ENCODE results near the gene MAPRE3. TPM values are rescaled to one million over a fixed set of nuclear protein-coding genes. Genes with fewer than 3 reads are reported as not detected.

MAPRE3 gene
- total and polyA plus RNA-seq, 9 of the 15 experiments (the other 6 are each of a cell fraction or from before 2014, with no cell fraction given), result 0.70 to 43.2 (median 12.6) TPM

- no peak for TF ChIP-seq CHD7 (IDR thresholded peaks at IDR 0.05; ENCODE audit: low read depth, low read length)
- TF ChIP-seq NFYB (IDR thresholded peaks at IDR 0.05; ENCODE audit: extremely low read depth, insufficient read length), result peak; percentile 78
- no peak for TF ChIP-seq RNF219 (CRISPR knock-in tag; IDR thresholded peaks at IDR 0.05)
- TF ChIP-seq HNRNPH1 (optimal IDR thresholded peaks at IDR 0.05; ENCODE audit: low read depth, low read length), result no peak
- no peak for TF ChIP-seq HEY1 (CRISPR knock-in tag; IDR thresholded peaks at IDR 0.05; ENCODE audit: borderline replicate concordance)
- TF ChIP-seq ELK3 (CRISPR knock-in tag; IDR thresholded peaks at IDR 0.05), result no peak
- TF ChIP-seq SNIP1 (IDR thresholded peaks at IDR 0.05; ENCODE audit: low read depth), result no peak
- peak; percentile 84 for TF ChIP-seq NFRKB (IDR thresholded peaks at IDR 0.05; ENCODE audit: low read depth)
Observed at GRCh38 chr2:27050996-27051901, 80.8 kb downstream of the MAPRE3 start, which contains the start of gene AGBL5 (continued).

Data from K562 (cell line).